ENCODE data around the gene MDFIC. TPM values are rescaled to one million over a fixed set of nuclear protein-coding genes. Genes with fewer than 3 reads are reported as not detected.

The MDFIC gene
- total RNA-seq, 4 donors from 2014 or later = 46.7 to 176 (median 79.2) TPM

- ATAC-seq (ENCODE audit: low FRiP score) (peak; percentile 96), DNase-seq (ENCODE audit: low spot score) (no peak)
- no peak for TF ChIP-seq CTCF (IDR thresholded peaks at IDR 0.05)
Observed at GRCh38 chr7:114889646-114890285, 32.1 kb upstream of the MDFIC start.

- no peak for ATAC-seq (ENCODE audit: low FRiP score)
- no peak for DNase-seq (ENCODE audit: low spot score)
- no peak for TF ChIP-seq CTCF (IDR thresholded peaks at IDR 0.05)
Observed at GRCh38 chr7:114890561-114890960, 31.3 kb upstream of the MDFIC start.

- no peak for TF ChIP-seq CTCF (IDR thresholded peaks at IDR 0.05)
- ATAC-seq (ENCODE audit: low FRiP score) = no peak
Observed at GRCh38 chr7:114900127-114900526, 21.8 kb upstream of the MDFIC start.

GRCh38 chr7:114901771-114902170 is 20.1 kb upstream of the MDFIC start:
- DNase-seq (ENCODE audit: low spot score) = no peak
- no peak for TF ChIP-seq CTCF (IDR thresholded peaks at IDR 0.05)
- ATAC-seq (ENCODE audit: low FRiP score) = no peak

More at GRCh38 chr7:114900127-114900526, 21.8 kb upstream of the MDFIC start:
- no peak for DNase-seq (ENCODE audit: low spot score)

GRCh38 chr7:114903131-114903530 is 18.8 kb upstream of the MDFIC start:
- TF ChIP-seq CTCF (IDR thresholded peaks at IDR 0.05) = no peak
- ATAC-seq (ENCODE audit: low FRiP score) = no peak

GRCh38 chr7:114910787-114911186 is 11.1 kb upstream of the MDFIC start:
- no peak for DNase-seq (ENCODE audit: low spot score)
- no peak for TF ChIP-seq CTCF (IDR thresholded peaks at IDR 0.05)
- no peak for ATAC-seq (ENCODE audit: low FRiP score)

More at GRCh38 chr7:114903131-114903530, 18.8 kb upstream of the MDFIC start:
- no peak for DNase-seq (ENCODE audit: low spot score)

- DNase-seq (ENCODE audit: low spot score) (no peak), ATAC-seq (ENCODE audit: low FRiP score) (no peak)
- TF ChIP-seq CTCF (IDR thresholded peaks at IDR 0.05) = no peak
Observed at GRCh38 chr7:114911411-114911810, 10.5 kb upstream of the MDFIC start.

Data from omental fat pad (tissue), 4 donors.